ENCODE data around the gene FGD2.

FGD2 gene

GRCh38 chr6:36964908-36965307, 40.5 kb upstream of the FGD2 start:
- no peaks in the 10 kb centered on the region for H3K79me2 ChIP-seq (ENCODE audit: control insufficient read depth, insufficient read depth, low read length)
- H2BK120ac ChIP-seq (ENCODE audit: low read depth, low read length) = no peak overlapping the region
- no peak overlapping the region for H3K9ac ChIP-seq (ENCODE audit: low read length)
- no peak overlapping the region for H3K23ac ChIP-seq (ENCODE audit: low read length)
- H3K4me1 ChIP-seq (ENCODE audit: control insufficient read depth, low read depth, low read length) = no peaks in the 10 kb centered on the region
- H3K36me3 ChIP-seq (ENCODE audit: control insufficient read depth, insufficient read depth, low read length) = peaks cover 16% of the 10 kb centered on the region
- no peaks in the 10 kb centered on the region for H3K79me1 ChIP-seq (ENCODE audit: low read length)
- H3K4ac ChIP-seq (ENCODE audit: low read depth, low read length) = no peak overlapping the region
- WGBS (ENCODE audit: extremely low coverage, insufficient coverage, low lambda C conversion rate) = no CpG with 5 or more reads among the region's 4 CpGs
- H2AK5ac ChIP-seq (ENCODE audit: low read length) = no peak overlapping the region
- no peak overlapping the region for H4K5ac ChIP-seq (ENCODE audit: low read length)
- H4K8ac ChIP-seq (ENCODE audit: low read depth, low read length) = no peak overlapping the region
- no peak overlapping the region for H3K56ac ChIP-seq (ENCODE audit: low read length)
- H3K18ac ChIP-seq (ENCODE audit: low read length) = no peak overlapping the region
- H3K27ac ChIP-seq (ENCODE audit: low read depth, low read length) = no peak overlapping the region
- no peaks in the 10 kb centered on the region for H3K27me3 ChIP-seq (ENCODE audit: insufficient read depth, low read length, poor library complexity)
- H2BK5ac ChIP-seq (ENCODE audit: low read length) = no peak overlapping the region
- H2BK15ac ChIP-seq (replicated peaks; ENCODE audit: low read depth) = no peak overlapping the region
- no peak for DNase-seq
- no peak overlapping the region for H3K4me3 ChIP-seq (ENCODE audit: low read length)
- no peak overlapping the region for H3K4me2 ChIP-seq (ENCODE audit: low read length)

- H2BK120ac ChIP-seq (ENCODE audit: low read depth, low read length) = no peak overlapping the region
- no peaks in the 10 kb centered on the region for H3K79me2 ChIP-seq (ENCODE audit: control insufficient read depth, insufficient read depth, low read length)
- no peak overlapping the region for H3K56ac ChIP-seq (ENCODE audit: low read length)
- H3K18ac ChIP-seq (ENCODE audit: low read length) = no peak overlapping the region
- no peak overlapping the region for H2AK5ac ChIP-seq (ENCODE audit: low read length)
- H3K9ac ChIP-seq (ENCODE audit: low read length) = no peak overlapping the region
- H3K23ac ChIP-seq (ENCODE audit: low read length) = no peak overlapping the region
- no peak overlapping the region for H2BK15ac ChIP-seq (replicated peaks; ENCODE audit: low read depth)
- DNase-seq = no peak
- no peak overlapping the region for H3K4me3 ChIP-seq (ENCODE audit: low read length)
- H3K4ac ChIP-seq (ENCODE audit: low read depth, low read length) = no peak overlapping the region
- no peak overlapping the region for H3K4me2 ChIP-seq (ENCODE audit: low read length)
- no CpG with 5 or more reads among the region's 3 CpGs for WGBS (ENCODE audit: extremely low coverage, insufficient coverage, low lambda C conversion rate)
- no peak overlapping the region for H2BK5ac ChIP-seq (ENCODE audit: low read length)
- peaks cover 33% of the 10 kb centered on the region for H3K36me3 ChIP-seq (ENCODE audit: control insufficient read depth, insufficient read depth, low read length)
- H3K27me3 ChIP-seq (ENCODE audit: insufficient read depth, low read length, poor library complexity) = no peaks in the 10 kb centered on the region
- H4K8ac ChIP-seq (ENCODE audit: low read depth, low read length) = no peak overlapping the region
- H3K79me1 ChIP-seq (ENCODE audit: low read length) = no peaks in the 10 kb centered on the region
- no peak overlapping the region for H4K5ac ChIP-seq (ENCODE audit: low read length)
- no peaks in the 10 kb centered on the region for H3K4me1 ChIP-seq (ENCODE audit: control insufficient read depth, low read depth, low read length)
- H3K27ac ChIP-seq (ENCODE audit: low read depth, low read length) = no peak overlapping the region
Measured at GRCh38 chr6:36967301-36967700, 38.2 kb upstream of the FGD2 start.

- Histone ChIP-seq H3K27ac (ENCODE audit: low read depth, low read length) (no peak overlapping the region), H3K27me3 (ENCODE audit: insufficient read depth, low read length, poor library complexity) (no peaks in the 10 kb centered on the region), H2BK15ac (replicated peaks; ENCODE audit: low read depth) (no peak overlapping the region), H4K5ac (ENCODE audit: low read length) (no peak overlapping the region), H3K9ac (ENCODE audit: low read length) (no peak overlapping the region), H4K8ac (ENCODE audit: low read depth, low read length) (no peak overlapping the region), H2AK5ac (ENCODE audit: low read length) (no peak overlapping the region), H3K79me1 (ENCODE audit: low read length) (no peaks in the 10 kb centered on the region), H2BK5ac (ENCODE audit: low read length) (no peak overlapping the region), H3K4me1 (ENCODE audit: control insufficient read depth, low read depth, low read length) (no peaks in the 10 kb centered on the region), H3K18ac (ENCODE audit: low read length) (no peak overlapping the region), H3K36me3 (ENCODE audit: control insufficient read depth, insufficient read depth, low read length) (peaks cover 37% of the 10 kb centered on the region), H3K4ac (ENCODE audit: low read depth, low read length) (no peak overlapping the region), H3K23ac (ENCODE audit: low read length) (no peak overlapping the region), H3K56ac (ENCODE audit: low read length) (no peak overlapping the region), H3K4me3 (ENCODE audit: low read length) (no peak overlapping the region), H3K4me2 (ENCODE audit: low read length) (no peak overlapping the region), H2BK120ac (ENCODE audit: low read depth, low read length) (no peak overlapping the region), H3K79me2 (ENCODE audit: control insufficient read depth, insufficient read depth, low read length) (no peaks in the 10 kb centered on the region)
- no CpG with 5 or more reads among the region's 4 CpGs for WGBS (ENCODE audit: extremely low coverage, insufficient coverage, low lambda C conversion rate)
- no peak for DNase-seq
Measured at GRCh38 chr6:36967757-36968156, 37.7 kb upstream of the FGD2 start.

- no peak overlapping the region for H3K56ac ChIP-seq (ENCODE audit: low read length)
- no peaks in the 10 kb centered on the region for H3K27me3 ChIP-seq (ENCODE audit: insufficient read depth, low read length, poor library complexity)
- no peak overlapping the region for H2AK5ac ChIP-seq (ENCODE audit: low read length)
- H2BK15ac ChIP-seq (replicated peaks; ENCODE audit: low read depth) = no peak overlapping the region
- H3K4ac ChIP-seq (ENCODE audit: low read depth, low read length) = no peak overlapping the region
- H3K23ac ChIP-seq (ENCODE audit: low read length) = no peak overlapping the region
- H3K79me1 ChIP-seq (ENCODE audit: low read length) = no peaks in the 10 kb centered on the region
- H3K27ac ChIP-seq (ENCODE audit: low read depth, low read length) = no peak overlapping the region
- no peak overlapping the region for H3K9ac ChIP-seq (ENCODE audit: low read length)
- H4K8ac ChIP-seq (ENCODE audit: low read depth, low read length) = no peak overlapping the region
- H3K18ac ChIP-seq (ENCODE audit: low read length) = no peak overlapping the region
- H3K4me3 ChIP-seq (ENCODE audit: low read length) = no peak overlapping the region
- no peak overlapping the region for H2BK120ac ChIP-seq (ENCODE audit: low read depth, low read length)
- no peak overlapping the region for H2BK5ac ChIP-seq (ENCODE audit: low read length)
- no peak for DNase-seq
- H3K36me3 ChIP-seq (ENCODE audit: control insufficient read depth, insufficient read depth, low read length) = peaks cover 41% of the 10 kb centered on the region
- no peak overlapping the region for H3K4me2 ChIP-seq (ENCODE audit: low read length)
- H3K4me1 ChIP-seq (ENCODE audit: control insufficient read depth, low read depth, low read length) = no peaks in the 10 kb centered on the region
- H4K5ac ChIP-seq (ENCODE audit: low read length) = no peak overlapping the region
- WGBS (ENCODE audit: extremely low coverage, insufficient coverage, low lambda C conversion rate) = no CpG with 5 or more reads among the region's 16 CpGs
- no peaks in the 10 kb centered on the region for H3K79me2 ChIP-seq (ENCODE audit: control insufficient read depth, insufficient read depth, low read length)
Measured at GRCh38 chr6:36968266-36968977, 37.0 kb upstream of the FGD2 start.

GRCh38 chr6:36969240-36969691, 36.2 kb upstream of the FGD2 start:
- Histone ChIP-seq H3K79me1 (ENCODE audit: low read length) (no peaks in the 10 kb centered on the region), H3K27ac (ENCODE audit: low read depth, low read length) (no peak overlapping the region), H3K27me3 (ENCODE audit: insufficient read depth, low read length, poor library complexity) (no peaks in the 10 kb centered on the region), H3K56ac (ENCODE audit: low read length) (no peak overlapping the region), H4K8ac (ENCODE audit: low read depth, low read length) (no peak overlapping the region), H3K9ac (ENCODE audit: low read length) (no peak overlapping the region), H3K4me1 (ENCODE audit: control insufficient read depth, low read depth, low read length) (no peaks in the 10 kb centered on the region), H3K4me2 (ENCODE audit: low read length) (no peak overlapping the region), H2BK15ac (replicated peaks; ENCODE audit: low read depth) (no peak overlapping the region), H2AK5ac (ENCODE audit: low read length) (no peak overlapping the region), H3K36me3 (ENCODE audit: control insufficient read depth, insufficient read depth, low read length) (peaks cover 43% of the 10 kb centered on the region), H2BK120ac (ENCODE audit: low read depth, low read length) (no peak overlapping the region), H4K5ac (ENCODE audit: low read length) (no peak overlapping the region), H3K23ac (ENCODE audit: low read length) (no peak overlapping the region), H3K4ac (ENCODE audit: low read depth, low read length) (no peak overlapping the region), H3K18ac (ENCODE audit: low read length) (no peak overlapping the region), H3K79me2 (ENCODE audit: control insufficient read depth, insufficient read depth, low read length) (no peaks in the 10 kb centered on the region), H3K4me3 (ENCODE audit: low read length) (no peak overlapping the region), H2BK5ac (ENCODE audit: low read length) (no peak overlapping the region)
- no CpG with 5 or more reads among the region's 14 CpGs for WGBS (ENCODE audit: extremely low coverage, insufficient coverage, low lambda C conversion rate)
- no peak for DNase-seq
